OCI-LY7 (cell line): ENCODE data around the gene DUSP16. TPM values are rescaled to one million over a fixed set of nuclear protein-coding genes. Genes with fewer than 3 reads are reported as not detected.
A peak's percentile ranks its signal among the peaks of the same experiment; 100 is the strongest.

ENCODE experiments used
- BruUV-seq: library from RNA; stranded (reverse); fragments of 400-500 nt; replicated peaks from 2 replicates; lab custom pipeline; 2021; lab: Mats Ljungman, UMichigan
- CTCF ChIA-PET: fragments of 300-600 bp; sonication (Branson Sonifier 250); formaldehyde crosslinking; loops from one replicate; lab custom pipeline; 2022; ENCODE audit warnings: antibody characterized with exemption; ENCODE audit not compliant: unreplicated experiment; lab: Charles Lee
- POLR2A ChIA-PET: fragments of 300-600 bp; sonication (Branson Sonifier 250); formaldehyde crosslinking; loops from one replicate; lab custom pipeline; 2022; ENCODE audit warnings: antibody characterized with exemption; lab: Charles Lee
- DNase-seq: peaks from one replicate; pipeline ENCODE4 v3.0.0-alpha.2; 2015; ENCODE audit warnings: low spot score
- H2AFZ ChIP-seq: fragments of 200-600 bp; sonication (generic), shearing (Covaris generic); 2 replicates; pipeline ENCODE4 v1.6.1; 2014; ENCODE audit warnings: mild to moderate bottlenecking, antibody characterized with exemption, low read length, moderate library complexity
- H3K27ac ChIP-seq: fragments of 200-600 bp; sonication (generic); 2 replicates; pipeline ENCODE4 v1.5.1; 2014; ENCODE audit warnings: mixed run types, low read depth, mild to moderate bottlenecking, moderate library complexity, low read length, inconsistent platforms; ENCODE audit not compliant: poor library complexity, severe bottlenecking
- H3K36me3 ChIP-seq: fragments of 200-600 bp; sonication (generic); 2 replicates; pipeline ENCODE4 v1.6.1; 2014; ENCODE audit warnings: mild to moderate bottlenecking, antibody characterized with exemption, low read length, moderate library complexity, mixed read lengths; ENCODE audit not compliant: insufficient read depth
- H3K4me1 ChIP-seq: fragments of 200-600 bp; sonication (generic); 2 replicates; pipeline ENCODE4 v1.5.1; 2014; ENCODE audit warnings: mild to moderate bottlenecking, low read length; ENCODE audit not compliant: insufficient read depth, poor library complexity, severe bottlenecking
- H3K4me2 ChIP-seq: fragments of 200-600 bp; sonication (generic); 2 replicates; pipeline ENCODE4 v1.6.1; 2014; ENCODE audit warnings: mild to moderate bottlenecking, low read length
- H3K4me3 ChIP-seq: fragments of 200-600 bp; sonication (generic); 2 replicates; pipeline ENCODE4 v1.5.1; 2014; ENCODE audit warnings: mild to moderate bottlenecking, low read depth, low read length; ENCODE audit not compliant: poor library complexity, severe bottlenecking
- H3K79me2 ChIP-seq: fragments of 200-600 bp; sonication (generic); 2 replicates; pipeline ENCODE4 v1.6.1; 2016; ENCODE audit warnings: low read depth, mild to moderate bottlenecking, low read length, moderate library complexity, mixed read lengths; ENCODE audit not compliant: insufficient read depth
- H3K9me2 ChIP-seq: fragments of 200-600 bp; sonication (generic); 2 replicates; pipeline ENCODE4 v1.6.1; 2016; ENCODE audit warnings: mild to moderate bottlenecking, low read length, mixed read lengths; ENCODE audit not compliant: insufficient read depth
- H3K9me3 ChIP-seq: fragments of 200-600 bp; sonication (generic); 2 replicates; pipeline ENCODE4 v1.6.1; 2014; ENCODE audit warnings: mild to moderate bottlenecking, mixed run types, low read length, mixed read lengths
- H4K20me1 ChIP-seq: fragments of 200-600 bp; sonication (generic); 2 replicates; pipeline ENCODE4 v1.6.1; 2014; ENCODE audit warnings: mild to moderate bottlenecking, antibody characterized with exemption, low read length, moderate library complexity, mixed read lengths; ENCODE audit not compliant: insufficient read depth
- EZH2phosphoT487 ChIP-seq: fragments of 200-600 bp; sonication (generic); IDR thresholded peaks from 2 replicates; pipeline ENCODE4 v1.6.1; 2018; ENCODE audit warnings: low read depth, borderline replicate concordance, mild to moderate bottlenecking, mixed run types, antibody characterized with exemption, low read length, moderate library complexity, mixed read lengths
- intact Hi-C: fragments of 100-400 bp; cut with micrococcal nuclease; formaldehyde crosslinking; loops from one replicate; pipeline ENCODE4 v1.10.0; 2022; ENCODE audit not compliant: unreplicated experiment
- total RNA-seq, 2 experiments: library from RNA; depleted of rRNA in 1 of 2; stranded (reverse); fragments of >200 nt in 1 of 2; shearing (Covaris generic) in 1 of 2; gene quantifications; 2 replicates each; pipeline ENCODE4 v1.2.3, GENCODE V29; 2014 to 2022
- TF ChIP-seq, protein P1 (sequence below): fragments of 200-600 bp; sonication (generic); conservative IDR thresholded peaks from 2 replicates; pipeline ENCODE4 v1.5.1; 2014; ENCODE audit warnings: mild to moderate bottlenecking, antibody characterized with exemption, low read length, moderate library complexity, mixed read lengths

The DUSP16 gene
- total RNA-seq, 2 experiments from 2014 or later, result 2.8 to 11.8 TPM

DNA sequence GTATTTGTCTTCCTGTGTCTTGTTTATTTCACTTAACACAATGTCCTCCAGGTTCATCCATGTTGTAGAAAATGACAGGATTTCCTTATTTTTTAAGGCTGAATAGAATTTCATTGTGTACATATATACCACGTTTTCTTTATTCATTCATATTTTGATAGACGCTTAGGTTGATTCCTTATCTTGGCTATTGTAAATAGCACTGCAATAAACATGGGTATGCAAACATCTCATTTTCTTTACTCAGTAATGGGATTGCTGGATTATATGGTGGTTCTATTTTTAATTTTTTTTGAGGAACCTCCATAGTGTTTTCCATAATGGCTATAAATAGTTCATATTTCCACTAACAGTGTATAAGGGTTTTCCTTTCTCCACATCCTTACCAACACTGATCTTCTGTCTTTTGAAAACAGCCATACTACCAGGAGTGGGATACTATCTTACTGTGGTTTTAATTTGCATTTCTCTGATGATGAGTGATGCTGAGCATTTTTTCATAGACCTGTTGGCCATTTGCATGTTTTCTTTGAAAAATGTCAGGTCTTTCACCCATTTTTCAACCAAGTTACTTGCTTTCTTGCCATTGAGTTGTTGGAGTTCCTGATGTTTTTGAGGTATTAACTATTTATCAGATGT, 32.8 kb downstream of the DUSP16 start:
- Histone ChIP-seq H4K20me1 (no peaks in the 10 kb centered on the region), H3K4me3 (no peak overlapping the region), H3K4me1 (peaks cover 17% of the 10 kb centered on the region), H2AFZ (no peak overlapping the region), H3K9me2 (no peaks in the 10 kb centered on the region), H3K79me2 (no peaks in the 10 kb centered on the region), H3K9me3 (no peaks in the 10 kb centered on the region), H3K36me3 (no peaks in the 10 kb centered on the region), H3K4me2 (no peak overlapping the region), H3K27ac (no peak overlapping the region)
- TF ChIP-seq, protein P1, sequence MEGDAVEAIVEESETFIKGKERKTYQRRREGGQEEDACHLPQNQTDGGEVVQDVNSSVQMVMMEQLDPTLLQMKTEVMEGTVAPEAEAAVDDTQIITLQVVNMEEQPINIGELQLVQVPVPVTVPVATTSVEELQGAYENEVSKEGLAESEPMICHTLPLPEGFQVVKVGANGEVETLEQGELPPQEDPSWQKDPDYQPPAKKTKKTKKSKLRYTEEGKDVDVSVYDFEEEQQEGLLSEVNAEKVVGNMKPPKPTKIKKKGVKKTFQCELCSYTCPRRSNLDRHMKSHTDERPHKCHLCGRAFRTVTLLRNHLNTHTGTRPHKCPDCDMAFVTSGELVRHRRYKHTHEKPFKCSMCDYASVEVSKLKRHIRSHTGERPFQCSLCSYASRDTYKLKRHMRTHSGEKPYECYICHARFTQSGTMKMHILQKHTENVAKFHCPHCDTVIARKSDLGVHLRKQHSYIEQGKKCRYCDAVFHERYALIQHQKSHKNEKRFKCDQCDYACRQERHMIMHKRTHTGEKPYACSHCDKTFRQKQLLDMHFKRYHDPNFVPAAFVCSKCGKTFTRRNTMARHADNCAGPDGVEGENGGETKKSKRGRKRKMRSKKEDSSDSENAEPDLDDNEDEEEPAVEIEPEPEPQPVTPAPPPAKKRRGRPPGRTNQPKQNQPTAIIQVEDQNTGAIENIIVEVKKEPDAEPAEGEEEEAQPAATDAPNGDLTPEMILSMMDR, result no peak
- no peak for TF ChIP-seq EZH2phosphoT487
- ChIA-PET CTCF (no interaction called here), POLR2A (interaction anchor here (3.2 kb wide), 1 partner anchor 13 kb away, joined by 10 read pairs; no protein-coding TSS in a partner anchor)
- no TSS peak for BruUV-seq
- no peak for DNase-seq
- intact Hi-C loops, result no loop called here

DNA sequence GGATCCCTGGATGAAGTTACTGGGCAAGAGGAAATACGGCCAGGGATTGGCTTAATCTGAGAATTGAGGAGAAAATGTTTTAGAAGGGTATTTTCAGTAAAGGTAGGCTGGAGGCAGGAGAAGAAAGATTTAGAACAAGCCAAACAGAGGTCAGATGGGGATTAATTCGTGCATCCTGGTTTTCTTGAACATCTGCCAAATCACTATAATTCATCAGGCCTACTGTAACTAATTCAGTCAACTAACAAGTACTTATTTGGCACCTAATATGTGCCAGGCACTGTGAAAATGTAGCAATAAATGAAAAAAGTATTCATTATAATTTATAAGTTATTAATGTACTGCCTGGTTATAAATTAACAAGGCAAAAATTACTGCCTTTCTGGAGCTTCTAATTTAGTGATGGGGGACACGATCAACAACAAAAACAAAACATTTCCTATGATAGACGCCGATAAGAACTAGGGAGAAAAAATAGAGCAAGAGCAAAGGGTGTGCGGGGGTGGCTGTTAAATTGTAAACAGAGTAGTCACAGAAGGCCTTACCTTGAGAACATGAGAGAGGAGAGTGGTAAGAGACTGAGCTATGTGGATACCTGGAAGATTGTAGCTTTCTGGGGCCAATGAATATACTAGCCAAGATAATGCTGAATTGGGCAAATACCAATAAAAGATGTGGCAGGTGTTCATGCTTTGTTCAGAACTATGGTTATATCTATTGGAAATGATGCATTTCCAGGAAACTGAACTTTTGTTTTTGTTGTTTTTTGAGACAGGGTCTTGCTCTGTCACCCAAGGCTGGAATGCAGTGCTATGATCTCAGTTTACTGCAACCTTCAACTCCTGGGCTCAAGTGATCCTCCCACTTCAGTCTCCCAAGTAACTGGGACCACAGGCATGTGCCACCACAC, 34.0 kb downstream of the DUSP16 start:
- Histone ChIP-seq H3K4me2 (0 out of 2 replicates have a peak overlapping the region, but pooled peaks have one; percentile 32), H3K4me3 (no peak overlapping the region), H3K4me1 (peaks cover 9% of the 10 kb centered on the region), H3K27ac (no peak overlapping the region), H4K20me1 (no peaks in the 10 kb centered on the region), H3K36me3 (no peaks in the 10 kb centered on the region), H3K9me3 (no peaks in the 10 kb centered on the region), H3K9me2 (no peaks in the 10 kb centered on the region), H2AFZ (peak overlapping the region; percentile 82; the same call in 1 of the 2 replicates), H3K79me2 (no peaks in the 10 kb centered on the region)
- ChIA-PET CTCF (no interaction called here), POLR2A (interaction anchor here (0.6 to 3.2 kb wide), 2 partner anchors 12 to 173 kb away, joined by 4 to 10 read pairs; no protein-coding TSS in a partner anchor)
- DNase-seq, result no peak
- TF ChIP-seq, protein P1, result no peak
- no peak for TF ChIP-seq EZH2phosphoT487
- intact Hi-C loops, result no loop called here
- no TSS peak for BruUV-seq
